Measurements from ENCODE around the gene RHOA. TPM values are rescaled to one million over a fixed set of nuclear protein-coding genes. Genes with fewer than 3 reads are reported as not detected.

The RHOA gene
- total RNA-seq, 1 donor from 2014 or later: 538 TPM

GRCh38 chr3:49383387-49383786, 28.4 kb downstream of the RHOA start:
- no peak for DNase-seq (ENCODE audit: low read depth)
- Mint-ChIP-seq H3K36me3 (ENCODE audit: low read depth, unreplicated experiment) (peaks cover 9% of the 10 kb centered on the region), H3K4me3 (ENCODE audit: unreplicated experiment) (no peak overlapping the region), H3K27ac (ENCODE audit: unreplicated experiment) (no peak overlapping the region), H3K9me3 (ENCODE audit: unreplicated experiment) (no peaks in the 10 kb centered on the region), H3K27me3 (ENCODE audit: low read depth, unreplicated experiment) (no peaks in the 10 kb centered on the region), H3K4me1 (ENCODE audit: low read depth, unreplicated experiment) (peaks cover 18% of the 10 kb centered on the region)
- Histone ChIP-seq H3K36me3 (ENCODE audit: insufficient read depth, low read length) (peaks cover 6% of the 10 kb centered on the region), H3K4me2 (ENCODE audit: low read length) (no peak overlapping the region), H3K4me1 (ENCODE audit: insufficient read depth, low read length) (peaks cover 10% of the 10 kb centered on the region), H3K79me2 (ENCODE audit: insufficient read depth, low read length) (peaks cover 98% of the 10 kb centered on the region), H3K9ac (ENCODE audit: low read length) (no peak overlapping the region), H4K20me1 (ENCODE audit: insufficient read depth, low read length) (peaks cover 92% of the 10 kb centered on the region), H3K4me3 (ENCODE audit: insufficient read depth, low read depth, low read length) (no peak overlapping the region), H2AFZ (ENCODE audit: low read depth, low read length) (no peak overlapping the region), H3K27ac (ENCODE audit: low read depth, low read length) (no peak overlapping the region), H3K9me3 (ENCODE audit: insufficient read depth, low read depth, low read length) (no peaks in the 10 kb centered on the region), H3K27me3 (ENCODE audit: insufficient read depth, low read length) (no peaks in the 10 kb centered on the region)
- TF ChIP-seq EZH2 (IDR thresholded peaks at IDR 0.05; ENCODE audit: insufficient read depth, low read length) (no peak), CTCF (IDR thresholded peaks at IDR 0.05; ENCODE audit: insufficient read depth, low read depth, low read length) (no peak)
- no peak for FAIRE-seq

GRCh38 chr3:49378249-49378895, 33.4 kb downstream of the RHOA start:
- TF ChIP-seq EZH2 (IDR thresholded peaks at IDR 0.05; ENCODE audit: insufficient read depth, low read length) (no peak), CTCF (IDR thresholded peaks at IDR 0.05; ENCODE audit: insufficient read depth, low read depth, low read length) (no peak)
- Histone ChIP-seq H3K4me1 (ENCODE audit: insufficient read depth, low read length) (peaks cover 15% of the 10 kb centered on the region), H3K4me2 (ENCODE audit: low read length) (peak overlapping the region; percentile 70), H3K9ac (ENCODE audit: low read length) (peak overlapping the region; percentile 39), H3K79me2 (ENCODE audit: insufficient read depth, low read length) (peaks cover 100% of the 10 kb centered on the region), H3K36me3 (ENCODE audit: insufficient read depth, low read length) (peaks cover 17% of the 10 kb centered on the region), H3K4me3 (ENCODE audit: insufficient read depth, low read depth, low read length) (no peak overlapping the region), H3K27me3 (ENCODE audit: insufficient read depth, low read length) (no peaks in the 10 kb centered on the region), H2AFZ (ENCODE audit: low read depth, low read length) (no peak overlapping the region), H3K27ac (ENCODE audit: low read depth, low read length) (peak overlapping the region; percentile 85), H3K9me3 (ENCODE audit: insufficient read depth, low read depth, low read length) (no peaks in the 10 kb centered on the region), H4K20me1 (ENCODE audit: insufficient read depth, low read length) (peaks cover 90% of the 10 kb centered on the region)
- Mint-ChIP-seq H3K27ac (ENCODE audit: unreplicated experiment) (peak overlapping the region; percentile 98), H3K4me3 (ENCODE audit: unreplicated experiment) (peak overlapping the region; percentile 40), H3K27me3 (ENCODE audit: low read depth, unreplicated experiment) (no peaks in the 10 kb centered on the region), H3K4me1 (ENCODE audit: low read depth, unreplicated experiment) (peaks cover 10% of the 10 kb centered on the region), H3K36me3 (ENCODE audit: low read depth, unreplicated experiment) (peaks cover 10% of the 10 kb centered on the region), H3K9me3 (ENCODE audit: unreplicated experiment) (no peaks in the 10 kb centered on the region)
- DNase-seq (ENCODE audit: low read depth): peak; percentile 91
- FAIRE-seq: no peak

GRCh38 chr3:49377483-49377882, 34.3 kb downstream of the RHOA start:
- peaks cover 19% of the 10 kb centered on the region for H3K36me3 ChIP-seq (ENCODE audit: insufficient read depth, low read length)
- H2AFZ ChIP-seq (ENCODE audit: low read depth, low read length): no peak overlapping the region
- no peak for FAIRE-seq
- H3K4me3 ChIP-seq (ENCODE audit: insufficient read depth, low read depth, low read length): no peak overlapping the region
- H3K27ac ChIP-seq (ENCODE audit: low read depth, low read length): peak overlapping the region; percentile 77
- peaks cover 15% of the 10 kb centered on the region for H3K4me1 ChIP-seq (ENCODE audit: insufficient read depth, low read length)
- Mint-ChIP-seq H3K27me3 (ENCODE audit: low read depth, unreplicated experiment) (no peaks in the 10 kb centered on the region), H3K36me3 (ENCODE audit: low read depth, unreplicated experiment) (peaks cover 13% of the 10 kb centered on the region), H3K4me1 (ENCODE audit: low read depth, unreplicated experiment) (peaks cover 9% of the 10 kb centered on the region), H3K9me3 (ENCODE audit: unreplicated experiment) (no peaks in the 10 kb centered on the region), H3K4me3 (ENCODE audit: unreplicated experiment) (no peak overlapping the region), H3K27ac (ENCODE audit: unreplicated experiment) (peak overlapping the region; percentile 95)
- peaks cover 100% of the 10 kb centered on the region for H3K79me2 ChIP-seq (ENCODE audit: insufficient read depth, low read length)
- H3K9me3 ChIP-seq (ENCODE audit: insufficient read depth, low read depth, low read length): no peaks in the 10 kb centered on the region
- H3K9ac ChIP-seq (ENCODE audit: low read length): peak overlapping the region; percentile 53
- peak; percentile 87 for DNase-seq (ENCODE audit: low read depth)
- no peak for TF ChIP-seq CTCF (IDR thresholded peaks at IDR 0.05; ENCODE audit: insufficient read depth, low read depth, low read length)
- no peak for TF ChIP-seq EZH2 (IDR thresholded peaks at IDR 0.05; ENCODE audit: insufficient read depth, low read length)
- peaks cover 90% of the 10 kb centered on the region for H4K20me1 ChIP-seq (ENCODE audit: insufficient read depth, low read length)
- no peaks in the 10 kb centered on the region for H3K27me3 ChIP-seq (ENCODE audit: insufficient read depth, low read length)
- H3K4me2 ChIP-seq (ENCODE audit: low read length): peak overlapping the region; percentile 65

Data from astrocyte (in vitro differentiated cells and primary cell).